Kidney epithelial cell (primary cell): ENCODE data around the gene TEAD2. TPM values are rescaled to one million over a fixed set of nuclear protein-coding genes. Genes with fewer than 3 reads are reported as not detected.

ENCODE experiments used
- DNase-seq: peaks from one replicate; pipeline ENCODE4 v3.0.0-alpha.2; 2010; ENCODE audit warnings: low read depth
- H3K27me3 ChIP-seq: 2 replicates; pipeline ENCODE4 v1.6.0; 2011; ENCODE audit warnings: low read length; ENCODE audit not compliant: control insufficient read depth, insufficient read depth
- H3K36me3 ChIP-seq: 2 replicates; pipeline ENCODE4 v1.5.1; 2011; ENCODE audit warnings: low read length; ENCODE audit not compliant: control insufficient read depth, insufficient read depth
- H3K4me3 ChIP-seq: 2 replicates; pipeline ENCODE4 v1.5.1; 2011; ENCODE audit warnings: low read depth, mild to moderate bottlenecking, control low read depth, low read length
- total RNA-seq: library from RNA; depleted of rRNA; stranded (reverse); fragments of >200 nt; gene quantifications from 2 replicates; pipeline ENCODE4 v1.2.3, GENCODE V29; 2015
- TF ChIP-seq, protein P1 (sequence below): IDR thresholded peaks from 2 replicates; pipeline ENCODE4 v1.5.1; 2011; ENCODE audit warnings: mild to moderate bottlenecking, moderate library complexity, low read length, control low read depth, inconsistent platforms; ENCODE audit not compliant: insufficient read depth, poor library complexity, severe bottlenecking

TEAD2 gene
- total RNA-seq, 1 donor from 2014 or later: 52.6 TPM

DNA sequence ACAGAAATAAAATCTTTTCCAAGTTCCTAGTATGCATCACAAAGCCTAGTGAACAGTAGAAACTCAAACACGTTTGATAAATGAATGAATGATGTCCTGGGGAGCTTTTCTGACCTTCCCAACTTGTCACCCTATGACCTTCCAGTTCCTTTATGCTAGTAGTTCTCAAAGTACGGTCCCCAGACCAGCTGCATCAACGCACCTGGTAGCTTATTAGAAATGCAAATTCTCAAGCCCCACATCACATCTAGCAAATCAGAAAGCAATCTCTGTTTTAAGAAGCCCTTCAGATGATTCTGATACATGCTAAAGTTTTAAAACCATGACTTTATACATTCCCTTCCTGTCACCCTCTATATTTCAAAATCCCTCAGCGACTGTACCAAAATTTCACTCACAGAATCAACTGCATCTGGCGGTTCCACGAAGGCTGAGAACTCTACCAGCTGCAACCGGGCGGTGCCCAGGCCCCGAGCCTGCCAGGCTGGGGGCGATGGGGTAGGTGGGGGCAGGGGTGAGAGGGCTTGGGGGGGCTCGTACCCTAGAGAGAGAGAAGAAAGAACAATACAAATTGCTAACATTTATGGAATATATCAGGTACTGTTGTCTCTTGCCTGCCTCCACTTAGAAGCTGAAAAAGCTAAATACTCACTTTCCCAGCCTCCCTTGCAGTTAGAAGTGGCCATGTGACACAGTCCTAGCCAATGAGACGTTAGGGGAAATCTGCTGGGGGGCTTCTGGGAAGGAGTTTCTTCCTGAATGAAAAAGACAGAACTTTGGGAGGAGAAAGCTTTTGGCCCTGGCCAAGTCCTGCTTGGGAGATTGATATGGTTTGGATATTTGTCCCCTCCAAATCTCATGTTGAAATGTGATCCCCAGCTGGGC lies 13.7 kb downstream of the TEAD2 start:
- Histone ChIP-seq H3K36me3 (peaks cover 13% of the 10 kb centered on the region), H3K27me3 (no peaks in the 10 kb centered on the region), H3K4me3 (no peak overlapping the region)
- no peak for DNase-seq
- TF ChIP-seq, protein P1, sequence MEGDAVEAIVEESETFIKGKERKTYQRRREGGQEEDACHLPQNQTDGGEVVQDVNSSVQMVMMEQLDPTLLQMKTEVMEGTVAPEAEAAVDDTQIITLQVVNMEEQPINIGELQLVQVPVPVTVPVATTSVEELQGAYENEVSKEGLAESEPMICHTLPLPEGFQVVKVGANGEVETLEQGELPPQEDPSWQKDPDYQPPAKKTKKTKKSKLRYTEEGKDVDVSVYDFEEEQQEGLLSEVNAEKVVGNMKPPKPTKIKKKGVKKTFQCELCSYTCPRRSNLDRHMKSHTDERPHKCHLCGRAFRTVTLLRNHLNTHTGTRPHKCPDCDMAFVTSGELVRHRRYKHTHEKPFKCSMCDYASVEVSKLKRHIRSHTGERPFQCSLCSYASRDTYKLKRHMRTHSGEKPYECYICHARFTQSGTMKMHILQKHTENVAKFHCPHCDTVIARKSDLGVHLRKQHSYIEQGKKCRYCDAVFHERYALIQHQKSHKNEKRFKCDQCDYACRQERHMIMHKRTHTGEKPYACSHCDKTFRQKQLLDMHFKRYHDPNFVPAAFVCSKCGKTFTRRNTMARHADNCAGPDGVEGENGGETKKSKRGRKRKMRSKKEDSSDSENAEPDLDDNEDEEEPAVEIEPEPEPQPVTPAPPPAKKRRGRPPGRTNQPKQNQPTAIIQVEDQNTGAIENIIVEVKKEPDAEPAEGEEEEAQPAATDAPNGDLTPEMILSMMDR: no peak

- no peaks in the 10 kb centered on the region for H3K27me3 ChIP-seq
- H3K36me3 ChIP-seq: peaks cover 13% of the 10 kb centered on the region
- no peak overlapping the region for H3K4me3 ChIP-seq
- TF ChIP-seq, protein P1: no peak
- no peak for DNase-seq
Measured at GRCh38 chr19:49347835-49348234, 14.4 kb downstream of the TEAD2 start.

GRCh38 chr19:49347191-49347590 lies 15.0 kb downstream of the TEAD2 start:
- no peak overlapping the region for H3K4me3 ChIP-seq
- no peaks in the 10 kb centered on the region for H3K27me3 ChIP-seq
- H3K36me3 ChIP-seq: peaks cover 13% of the 10 kb centered on the region
- TF ChIP-seq, protein P1: no peak
- no peak for DNase-seq

GRCh38 chr19:49344505-49345423 lies 17.5 kb downstream of the TEAD2 start:
- peaks cover 1% of the 10 kb centered on the region for H3K27me3 ChIP-seq
- peaks cover 10% of the 10 kb centered on the region for H3K36me3 ChIP-seq
- no peak overlapping the region for H3K4me3 ChIP-seq
- DNase-seq: no peak
- TF ChIP-seq, protein P1: no peak

DNA sequence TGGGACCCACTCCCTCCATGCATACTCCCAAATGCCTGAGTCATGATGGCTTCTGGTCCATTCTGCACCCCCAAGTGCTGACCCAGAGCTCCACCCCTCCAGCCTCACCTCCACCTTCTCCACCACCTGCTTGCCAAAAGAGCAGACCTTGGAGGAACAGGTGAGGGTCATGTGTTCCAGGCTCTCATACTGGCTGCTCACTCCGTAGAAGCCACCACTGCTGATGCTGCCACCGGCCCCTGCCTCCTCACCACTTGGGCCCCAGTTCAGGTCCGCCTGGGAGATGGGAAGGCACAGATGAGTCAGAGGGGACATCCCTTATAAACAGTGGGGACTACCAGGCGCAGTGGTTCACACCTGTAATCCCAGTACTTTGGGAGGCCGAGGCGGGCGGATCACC lies 19.1 kb downstream of the TEAD2 start:
- TF ChIP-seq, protein P1: no peak
- no peak for DNase-seq
- no peak overlapping the region for H3K4me3 ChIP-seq
- peaks cover 8% of the 10 kb centered on the region for H3K27me3 ChIP-seq
- peaks cover 10% of the 10 kb centered on the region for H3K36me3 ChIP-seq
